CD4-positive, CD25-positive, alpha-beta regulatory T cell (primary cell): ENCODE results near the gene EIF5B. TPM values are rescaled to one million over a fixed set of nuclear protein-coding genes. Genes with fewer than 3 reads are reported as not detected.

Source experiments
- ATAC-seq, 2 donors: fragments of 150-1000 bp; cut with Tn5 transposase; one replicate each; pipeline ENCODE4 v1.10.0; 2021; ENCODE audit warnings: low read depth in 2 of 2, moderate number of reproducible peaks in 2 of 2, moderate library complexity in 1 of 2
- DNase-seq, 3 donors: peaks; one replicate each; pipeline versions ENCODE4 v3.0.0 to v3.0.0-alpha.2; 2012 to 2022; ENCODE audit warnings: mixed read lengths in 1 of 3
- H3K27ac ChIP-seq: one replicate; pipeline ENCODE4 v1.7.0; 2013; ENCODE audit warnings: mild to moderate bottlenecking, low read length; ENCODE audit not compliant: insufficient read depth, poor library complexity, severe bottlenecking
- H3K27me3 ChIP-seq: one replicate; pipeline ENCODE4 v1.7.0; 2013; ENCODE audit warnings: low read length; ENCODE audit not compliant: control insufficient read depth, insufficient read depth
- H3K36me3 ChIP-seq: one replicate; pipeline ENCODE4 v1.7.0; 2013; ENCODE audit warnings: mild to moderate bottlenecking, low read length, moderate library complexity; ENCODE audit not compliant: control insufficient read depth, insufficient read depth
- H3K4me1 ChIP-seq: 2 replicates; pipeline ENCODE4 v1.7.0; 2013; ENCODE audit warnings: mild to moderate bottlenecking, low read length; ENCODE audit not compliant: insufficient read depth, control insufficient read depth, poor library complexity, severe bottlenecking
- H3K4me3 ChIP-seq: one replicate; pipeline ENCODE4 v1.7.0; 2013; ENCODE audit warnings: low read depth, mild to moderate bottlenecking, low read length, moderate library complexity
- H3K9me3 ChIP-seq, 2 experiments: 1 replicate in 1 of 2; 2 replicates in 1 of 2; pipeline ENCODE4 v1.7.0; 2013; ENCODE audit warnings: low read length in 2 of 2, mild to moderate bottlenecking in 1 of 2, moderate library complexity in 1 of 2; ENCODE audit not compliant: control insufficient read depth in 2 of 2
- H3K27ac Mint-ChIP-seq, 3 donors: one replicate each; pipeline ENCODE4 v1.8.0; 2020 to 2022; ENCODE audit warnings: mild to moderate bottlenecking in 3 of 3, mixed read lengths in 3 of 3, moderate library complexity in 2 of 3
- H3K27me3 Mint-ChIP-seq: one replicate; pipeline ENCODE4 v1.8.0; 2022; ENCODE audit warnings: mild to moderate bottlenecking, mixed read lengths
- H3K36me3 Mint-ChIP-seq: one replicate; pipeline ENCODE4 v1.8.0; 2020; ENCODE audit warnings: mixed read lengths
- H3K4me1 Mint-ChIP-seq, 4 donors: one replicate each; pipeline ENCODE4 v1.8.0; 2020 to 2022; ENCODE audit warnings: mixed read lengths in 4 of 4, mild to moderate bottlenecking in 1 of 4
- H3K4me3 Mint-ChIP-seq, 4 donors: one replicate each; pipeline ENCODE4 v1.8.0; 2020 to 2022; ENCODE audit warnings: mild to moderate bottlenecking in 4 of 4, mixed read lengths in 4 of 4, moderate library complexity in 3 of 4
- H3K9me3 Mint-ChIP-seq, 7 donors: one replicate each; pipeline ENCODE4 v1.8.0; 2020 to 2022; ENCODE audit warnings: mixed read lengths in 7 of 7, mild to moderate bottlenecking in 3 of 7, moderate library complexity in 2 of 7
- polyA plus RNA-seq, 4 donors: library from polyadenylated mRNA; unstranded; fragments of 300-500 nt; fragmentation: Illumina TruSeq; gene quantifications; one replicate each; pipeline ENCODE4 v1.2.3, GENCODE V29; 2021
- total RNA-seq: library from RNA; stranded (reverse); gene quantifications from one replicate; pipeline ENCODE4 v1.2.3, GENCODE V29; 2022

EIF5B gene
- total and polyA plus RNA-seq, 5 donors from 2014 or later, result 2.9 to 38.0 (median 4.2) TPM

DNA sequence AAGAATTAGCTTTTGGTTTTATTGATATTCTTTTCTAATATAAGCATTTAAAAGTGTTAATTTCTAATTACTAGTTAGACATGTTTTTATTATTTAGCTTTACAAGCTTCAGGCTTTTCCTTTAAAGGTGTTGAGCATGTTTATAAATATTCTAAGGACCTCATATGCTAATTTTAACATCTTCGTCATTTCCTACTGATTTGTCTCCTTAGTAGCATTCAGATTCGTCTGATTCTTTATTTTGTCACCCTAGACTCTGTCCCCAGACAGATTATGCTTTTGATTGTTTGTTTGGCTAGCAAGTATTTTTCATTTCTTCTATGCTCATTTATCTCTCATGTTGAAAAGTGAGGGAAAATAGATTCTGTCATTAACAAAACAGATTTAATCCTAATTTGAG lies 51.7 kb downstream of the EIF5B start:
- no peaks in the 10 kb centered on the region for H3K4me1 ChIP-seq
- H3K9me3 Mint-ChIP-seq, result no peaks in the 10 kb centered on the region
- peaks cover 31% of the 10 kb centered on the region for H3K36me3 Mint-ChIP-seq
- peaks cover 0 to 17% (median 6%) of the 10 kb centered on the region in 4 donors for H3K4me1 Mint-ChIP-seq
- no peaks in the 10 kb centered on the region for H3K27me3 Mint-ChIP-seq
- H3K36me3 ChIP-seq, result peaks cover 54% of the 10 kb centered on the region
- H3K4me3 Mint-ChIP-seq, result no peak overlapping the region
- no peak overlapping the region for H3K4me3 ChIP-seq
- H3K9me3 ChIP-seq, result no peaks in the 10 kb centered on the region
- DNase-seq, result no peak
- no peaks in the 10 kb centered on the region for H3K27me3 ChIP-seq
- H3K27ac Mint-ChIP-seq, result peak overlapping the region in 2 of 3 donors; percentile 47 to 76
- H3K27ac ChIP-seq, result no peak overlapping the region
- no peak for ATAC-seq

DNA sequence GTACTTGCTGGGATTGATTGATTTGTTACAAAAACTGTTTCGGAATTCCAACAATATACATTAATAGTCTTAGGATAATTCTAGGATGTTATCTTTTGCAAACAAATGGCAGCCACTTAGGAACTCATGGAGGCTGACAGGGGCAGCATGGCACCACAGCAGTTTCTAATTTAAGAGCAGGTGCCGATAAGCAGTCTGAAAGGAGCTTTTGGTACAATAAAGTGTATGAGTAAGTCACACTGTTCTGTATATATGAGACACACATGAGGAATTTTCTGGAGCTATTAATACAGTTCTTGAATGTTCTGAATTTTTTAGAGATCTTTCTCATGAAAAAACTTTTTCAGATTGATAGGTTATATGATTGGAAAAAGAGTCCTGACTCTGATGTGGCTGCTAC lies 52.2 kb downstream of the EIF5B start:
- Histone ChIP-seq H3K27ac (no peak overlapping the region), H3K4me1 (no peaks in the 10 kb centered on the region), H3K36me3 (peaks cover 55% of the 10 kb centered on the region), H3K27me3 (no peaks in the 10 kb centered on the region), H3K9me3 (no peaks in the 10 kb centered on the region), H3K4me3 (no peak overlapping the region)
- H3K27ac Mint-ChIP-seq, result no peak overlapping the region
- ATAC-seq (no peak), DNase-seq (no peak)
- no peak overlapping the region for H3K4me3 Mint-ChIP-seq
- no peaks in the 10 kb centered on the region for H3K9me3 Mint-ChIP-seq
- no peaks in the 10 kb centered on the region for H3K27me3 Mint-ChIP-seq
- peaks cover 27% of the 10 kb centered on the region for H3K36me3 Mint-ChIP-seq
- peaks cover 0 to 17% (median 7%) of the 10 kb centered on the region in 4 donors for H3K4me1 Mint-ChIP-seq

DNA sequence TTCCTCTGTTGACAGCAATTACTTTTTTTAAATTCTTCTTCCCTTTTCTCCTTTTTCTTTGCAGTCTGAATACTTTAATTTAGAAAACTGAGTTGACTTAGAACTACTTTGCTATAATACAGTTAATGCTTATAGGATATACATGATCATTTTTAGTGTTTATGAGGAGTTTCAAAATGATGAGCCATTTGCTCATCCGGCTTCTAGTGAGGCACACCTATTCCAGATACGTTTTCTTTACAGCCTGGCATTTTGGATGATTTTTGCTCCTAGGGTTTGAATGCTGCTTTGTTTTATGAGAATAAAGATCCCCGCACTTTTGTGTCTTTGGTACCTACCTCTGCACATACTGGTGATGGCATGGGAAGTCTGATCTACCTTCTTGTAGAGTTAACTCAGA lies 52.8 kb downstream of the EIF5B start:
- DNase-seq (no peak), ATAC-seq (no peak)
- Histone ChIP-seq H3K27ac (no peak overlapping the region), H3K36me3 (peaks cover 56% of the 10 kb centered on the region), H3K4me3 (no peak overlapping the region), H3K4me1 (no peaks in the 10 kb centered on the region), H3K27me3 (no peaks in the 10 kb centered on the region), H3K9me3 (no peaks in the 10 kb centered on the region)
- H3K36me3 Mint-ChIP-seq, result peaks cover 23% of the 10 kb centered on the region
- H3K27ac Mint-ChIP-seq, result peak overlapping the region in 1 of 3 donors; percentile 54
- H3K9me3 Mint-ChIP-seq, result no peaks in the 10 kb centered on the region
- H3K27me3 Mint-ChIP-seq, result no peaks in the 10 kb centered on the region
- no peak overlapping the region for H3K4me3 Mint-ChIP-seq
- peaks cover 0 to 17% (median 7%) of the 10 kb centered on the region in 4 donors for H3K4me1 Mint-ChIP-seq

DNA sequence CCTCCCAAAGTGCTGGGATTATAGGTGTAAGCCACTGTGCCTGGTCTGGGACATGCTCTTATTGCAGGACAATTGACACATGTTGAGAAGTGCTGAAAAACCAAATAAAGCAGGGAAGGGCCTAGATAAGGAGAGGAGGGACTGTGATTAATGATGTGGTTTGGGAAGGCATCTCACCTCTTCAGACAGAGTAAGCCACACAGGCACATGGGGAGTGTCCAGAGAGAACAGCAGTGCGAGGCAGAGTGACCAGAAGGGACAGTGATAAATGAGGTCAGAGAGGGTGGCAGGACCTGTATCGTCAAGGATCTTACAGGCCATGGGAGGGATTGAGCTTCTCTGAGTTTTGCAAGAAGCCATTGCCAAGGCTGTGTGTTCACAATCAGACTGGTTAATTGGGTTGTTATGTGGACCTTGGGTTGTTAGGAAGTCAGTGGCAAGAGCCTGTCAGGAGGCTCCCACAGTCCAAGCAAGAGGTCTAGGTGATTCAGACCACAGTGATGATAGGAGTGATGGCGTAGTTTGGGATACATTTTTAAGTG lies 58.5 kb downstream of the EIF5B start:
- peaks cover 0 to 6% (median 0%) of the 10 kb centered on the region in 4 donors for H3K4me1 Mint-ChIP-seq
- Histone ChIP-seq H3K9me3 (no peaks in the 10 kb centered on the region), H3K27me3 (no peaks in the 10 kb centered on the region), H3K27ac (no peak overlapping the region), H3K36me3 (peaks cover 87% of the 10 kb centered on the region), H3K4me3 (no peak overlapping the region), H3K4me1 (no peaks in the 10 kb centered on the region)
- ATAC-seq (no peak), DNase-seq (no peak)
- peaks cover 42% of the 10 kb centered on the region for H3K36me3 Mint-ChIP-seq
- H3K27me3 Mint-ChIP-seq, result no peaks in the 10 kb centered on the region
- H3K9me3 Mint-ChIP-seq, result no peaks in the 10 kb centered on the region
- H3K4me3 Mint-ChIP-seq, result no peak overlapping the region
- peak overlapping the region in 2 of 3 donors; percentile 67 to 87 for H3K27ac Mint-ChIP-seq

DNA sequence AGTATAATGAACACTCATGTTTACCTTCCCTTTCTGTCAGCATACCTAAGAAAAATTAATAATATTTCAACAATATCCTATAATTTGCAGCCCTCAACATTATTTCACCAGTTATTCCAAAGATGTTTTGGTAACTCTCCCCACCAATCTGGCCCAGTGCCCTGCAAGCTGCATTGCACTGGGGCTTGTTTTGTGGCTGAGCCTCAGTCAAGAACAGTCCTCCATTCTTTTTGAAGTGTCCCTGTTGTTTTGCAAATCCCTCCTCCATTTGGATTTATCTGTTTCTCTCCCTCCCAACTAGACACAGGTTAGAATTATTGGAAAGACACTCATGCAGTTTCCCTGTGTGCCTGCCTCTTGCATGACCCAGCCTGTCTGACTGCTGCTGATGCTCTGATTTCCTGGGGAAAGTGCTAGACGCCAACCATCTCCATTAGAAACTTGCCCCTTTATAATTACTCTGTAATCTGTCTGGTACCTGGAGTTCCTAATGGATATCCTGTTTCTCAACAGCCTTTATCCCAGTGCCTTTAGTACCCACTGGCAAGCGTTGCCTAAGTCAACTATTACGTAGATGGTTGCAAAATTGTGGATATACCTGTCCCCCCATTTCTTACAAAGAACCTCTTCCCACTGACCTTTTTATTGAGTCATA lies 60.2 kb downstream of the EIF5B start:
- Mint-ChIP-seq H3K4me3 (no peak overlapping the region), H3K4me1 (peaks cover 0 to 6% (median 0%) of the 10 kb centered on the region in 4 donors), H3K9me3 (no peaks in the 10 kb centered on the region), H3K36me3 (peaks cover 37% of the 10 kb centered on the region), H3K27me3 (no peaks in the 10 kb centered on the region), H3K27ac (peak overlapping the region in 2 of 3 donors; percentile 20 to 95)
- Histone ChIP-seq H3K4me1 (no peaks in the 10 kb centered on the region), H3K36me3 (peaks cover 91% of the 10 kb centered on the region), H3K27me3 (no peaks in the 10 kb centered on the region), H3K4me3 (no peak overlapping the region), H3K27ac (no peak overlapping the region), H3K9me3 (no peaks in the 10 kb centered on the region)
- DNase-seq (no peak), ATAC-seq (no peak)

DNA sequence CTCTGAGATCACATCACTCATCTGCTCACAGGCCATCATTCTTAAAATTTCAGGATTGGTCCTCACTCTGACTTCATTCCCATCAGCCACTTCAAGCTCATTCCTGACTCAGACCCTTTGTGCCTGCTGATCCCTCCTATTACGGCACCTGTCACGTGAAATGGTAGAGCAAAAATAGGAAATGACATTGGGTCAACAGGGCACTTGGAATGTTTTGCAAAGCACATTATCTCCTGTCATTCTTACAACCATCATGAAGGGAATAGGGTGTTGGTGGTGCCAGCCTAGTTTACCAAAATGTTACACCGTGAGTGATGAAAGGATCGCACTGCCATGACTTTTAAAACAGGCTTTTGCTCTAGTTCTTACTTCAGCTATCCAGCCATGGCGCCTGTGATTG lies 61.1 kb downstream of the EIF5B start:
- Mint-ChIP-seq H3K4me3 (no peak overlapping the region), H3K4me1 (peaks cover 0 to 6% (median 2%) of the 10 kb centered on the region in 4 donors), H3K36me3 (peaks cover 44% of the 10 kb centered on the region), H3K27me3 (no peaks in the 10 kb centered on the region), H3K27ac (peak overlapping the region; percentile 26 to 85 (median 66)), H3K9me3 (no peaks in the 10 kb centered on the region)
- Histone ChIP-seq H3K4me1 (no peaks in the 10 kb centered on the region), H3K27ac (no peak overlapping the region), H3K9me3 (no peaks in the 10 kb centered on the region), H3K27me3 (no peaks in the 10 kb centered on the region), H3K36me3 (peaks cover 93% of the 10 kb centered on the region), H3K4me3 (no peak overlapping the region)
- no peak for DNase-seq
- no peak for ATAC-seq

DNA sequence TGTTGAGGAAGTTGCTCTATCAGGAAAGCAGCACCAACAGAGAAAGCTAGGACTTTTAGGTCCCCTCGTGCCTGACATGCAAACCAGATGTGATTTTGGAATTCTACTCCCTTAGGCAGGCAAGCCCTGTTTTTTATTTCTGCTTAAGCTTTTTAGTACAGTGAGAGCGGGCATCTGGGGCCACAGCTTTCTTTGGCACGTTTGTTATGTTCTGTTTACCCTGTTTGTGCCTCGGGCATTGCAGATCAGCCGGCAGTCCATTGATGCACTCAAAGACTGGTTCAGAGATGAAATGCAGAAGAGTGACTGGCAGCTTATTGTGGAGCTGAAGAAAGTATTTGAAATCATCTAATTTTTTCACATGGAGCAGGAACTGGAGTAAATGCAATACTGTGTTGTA lies 61.9 kb downstream of the EIF5B start:
- ATAC-seq, result no peak
- peaks cover 44% of the 10 kb centered on the region for H3K36me3 Mint-ChIP-seq

DNA sequence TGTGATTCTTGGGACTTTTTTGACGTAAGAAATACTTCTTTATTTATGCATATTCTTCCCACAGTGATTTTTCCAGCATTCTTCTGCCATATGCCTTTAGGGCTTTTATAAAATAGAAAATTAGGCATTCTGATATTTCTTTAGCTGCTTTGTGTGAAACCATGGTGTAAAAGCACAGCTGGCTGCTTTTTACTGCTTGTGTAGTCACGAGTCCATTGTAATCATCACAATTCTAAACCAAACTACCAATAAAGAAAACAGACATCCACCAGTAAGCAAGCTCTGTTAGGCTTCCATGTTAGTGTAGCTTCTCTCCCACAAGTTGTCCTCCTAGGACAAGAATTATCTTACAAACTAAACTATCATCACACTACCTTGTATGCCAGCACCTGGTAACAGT lies 62.6 kb downstream of the EIF5B start:
- peaks cover 92% of the 10 kb centered on the region for H3K36me3 ChIP-seq
- H3K27me3 ChIP-seq, result no peaks in the 10 kb centered on the region
- no peak for DNase-seq
- Mint-ChIP-seq H3K4me1 (peaks cover 0 to 13% (median 8%) of the 10 kb centered on the region in 4 donors), H3K4me3 (no peak overlapping the region), H3K9me3 (no peaks in the 10 kb centered on the region), H3K27me3 (no peaks in the 10 kb centered on the region), H3K36me3 (peaks cover 50% of the 10 kb centered on the region), H3K27ac (peak overlapping the region in 1 of 3 donors; percentile 42)
- H3K9me3 ChIP-seq, result no peaks in the 10 kb centered on the region
- no peak overlapping the region for H3K4me3 ChIP-seq
- H3K4me1 ChIP-seq, result no peaks in the 10 kb centered on the region
- no peak overlapping the region for H3K27ac ChIP-seq
- ATAC-seq, result no peak

More for the DNA sequence above, 61.9 kb downstream of the EIF5B start:
- Histone ChIP-seq H3K9me3 (no peaks in the 10 kb centered on the region), H3K4me1 (no peaks in the 10 kb centered on the region), H3K36me3 (peaks cover 92% of the 10 kb centered on the region), H3K27me3 (no peaks in the 10 kb centered on the region), H3K27ac (no peak overlapping the region), H3K4me3 (no peak overlapping the region)
- DNase-seq, result no peak
- Mint-ChIP-seq H3K27ac (peak overlapping the region in 1 of 3 donors; percentile 42), H3K4me1 (peaks cover 0 to 9% (median 7%) of the 10 kb centered on the region in 4 donors), H3K4me3 (no peak overlapping the region), H3K27me3 (no peaks in the 10 kb centered on the region), H3K9me3 (no peaks in the 10 kb centered on the region)
